ENCODE measurements around the gene MGME1. TPM values are rescaled to one million over a fixed set of nuclear protein-coding genes. Genes with fewer than 3 reads are reported as not detected.

Gene MGME1
- total and polyA plus RNA-seq, 9 of the 15 experiments (the other 6 are each of a cell fraction or from before 2014, with no cell fraction given), result 13.4 to 45.1 (median 30.6) TPM

GRCh38 chr20:18030020-18030419 lies 61.2 kb downstream of the MGME1 start:
- Histone ChIP-seq H3K4me2 (ENCODE audit: insufficient read depth, low read length) (no peak overlapping the region), H3K27ac (ENCODE audit: extremely low read depth, low read depth, low read length) (no peak overlapping the region), H3K4me1 (replicated peaks in 1 of 2; ENCODE audit: control insufficient read depth in 2 of 2, insufficient read depth in 2 of 2, low read length in 2 of 2) (no peaks in the 10 kb centered on the region; a peak in 1 of 5 replicates), H3K9me1 (ENCODE audit: control insufficient read depth, insufficient read depth, low read length) (no peaks in the 10 kb centered on the region), H3K79me2 (ENCODE audit: control insufficient read depth, insufficient read depth, low read length) (no peaks in the 10 kb centered on the region), H3K9ac (ENCODE audit: insufficient read depth in 1 of 2, low read depth in 2 of 2, low read length in 2 of 2) (no peak overlapping the region), H4K20me1 (replicated peaks; ENCODE audit: control insufficient read depth, insufficient read depth, low read length) (no peaks in the 10 kb centered on the region), H2AFZ (ENCODE audit: low read depth, low read length) (no peak overlapping the region), H3K36me3 (ENCODE audit: control insufficient read depth, insufficient read depth, low read length) (no peaks in the 10 kb centered on the region), H3K9me3 (replicated peaks; ENCODE audit: control insufficient read depth, insufficient read depth, low read depth, low read length) (no peaks in the 10 kb centered on the region), H3K4me3 (no peak overlapping the region), H3K27me3 (ENCODE audit: control insufficient read depth in 2 of 2, insufficient read depth in 2 of 2, low read length in 2 of 2) (peaks cover 6 to 27% of the 10 kb centered on the region in 2 experiments; a peak in 4 of 5 replicates)
- CTCF ChIA-PET (ENCODE audit: low intra/inter-chr PET ratio), result no interaction called here
- intact Hi-C loops (cut with micrococcal nuclease) (no loop called here), in situ Hi-C loops (cut with MboI) (no loop called here)
- BruUV-seq (replicated peaks), result no TSS peak
- POLR2A ChIA-PET, result no interaction called here
- 3% methylated on average over 6 of the region's 8 CpGs for WGBS (ENCODE audit: insufficient coverage, low coverage, missing lambda C conversion rate)
- ATAC-seq (no peak), DNase-seq (ENCODE audit: extremely low read depth in 1 of 4, low spot score in 3 of 4) (no peak), FAIRE-seq (no peak)
- TF ChIP-seq ZNF551 (CRISPR knock-in tag; IDR thresholded peaks at IDR 0.05) (no peak), REST (IDR thresholded peaks at IDR 0.05; ENCODE audit: borderline replicate concordance) (no peak), REST (CRISPR knock-in tag; IDR thresholded peaks at IDR 0.05; ENCODE audit: low read depth) (no peak), ERF (CRISPR knock-in tag; IDR thresholded peaks at IDR 0.05) (no peak), ESRRB (CRISPR knock-in tag; IDR thresholded peaks at IDR 0.05; ENCODE audit: borderline replicate concordance) (no peak), HNRNPUL1 (IDR thresholded peaks at IDR 0.05; ENCODE audit: low read length) (no peak), POLR2H (tag; IDR thresholded peaks at IDR 0.05; ENCODE audit: low read depth) (no peak)
